Lower lobe of right lung (tissue), 2 donors: ENCODE data around the gene DST. TPM values are rescaled to one million over a fixed set of nuclear protein-coding genes. Genes with fewer than 3 reads are reported as not detected.

Experiments
- ATAC-seq, 2 donors: fragments of 200-7000 bp; cut with Tn5 transposase; one replicate each; pipeline ENCODE4 v1.9.1; 2020 to 2022; ENCODE audit warnings: mild to moderate bottlenecking in 2 of 2, moderate library complexity in 2 of 2
- DNase-seq: peaks from one replicate; pipeline ENCODE4 v3.0.0-alpha.2; 2020
- H3K27ac ChIP-seq: fragments of 200-600 bp; one replicate; pipeline ENCODE4 v1.8.0; 2022
- H3K27me3 ChIP-seq: fragments of 200-600 bp; one replicate; pipeline ENCODE4 v1.8.0; 2022; ENCODE audit warnings: low read depth
- H3K36me3 ChIP-seq: fragments of 200-600 bp; one replicate; pipeline ENCODE4 v1.8.0; 2022; ENCODE audit warnings: mild to moderate bottlenecking
- H3K4me1 ChIP-seq: fragments of 200-600 bp; one replicate; pipeline ENCODE4 v1.8.0; 2022
- H3K4me3 ChIP-seq: fragments of 200-600 bp; one replicate; pipeline ENCODE4 v1.8.0; 2022; ENCODE audit warnings: mild to moderate bottlenecking
- H3K9me3 ChIP-seq: fragments of 200-600 bp; one replicate; pipeline ENCODE4 v1.8.0; 2022
- intact Hi-C: fragments of 100-400 bp; cut with DNase I; formaldehyde crosslinking; loops from one replicate; pipeline ENCODE4 v1.11.0; 2022
- total RNA-seq: library from RNA; stranded (reverse); fragmentation: NEBNext Ultra II Directional; extraction: Animal tissue kit (Norgen Biotek cat#: 25700); gene quantifications from one replicate; pipeline ENCODE4 v1.2.1, GENCODE V29; 2021
- TF ChIP-seq, protein P1 (sequence below): fragments of 200-600 bp; IDR thresholded peaks from one replicate; pipeline ENCODE4 v1.8.0; 2022; ENCODE audit warnings: antibody characterized with exemption, mild to moderate bottlenecking
- donor health status: DM: no; HTN: yes; CAD: no; lungs with severe emphysema.

DST gene
- total RNA-seq, 1 donor from 2014 or later, result 327 TPM

DNA sequence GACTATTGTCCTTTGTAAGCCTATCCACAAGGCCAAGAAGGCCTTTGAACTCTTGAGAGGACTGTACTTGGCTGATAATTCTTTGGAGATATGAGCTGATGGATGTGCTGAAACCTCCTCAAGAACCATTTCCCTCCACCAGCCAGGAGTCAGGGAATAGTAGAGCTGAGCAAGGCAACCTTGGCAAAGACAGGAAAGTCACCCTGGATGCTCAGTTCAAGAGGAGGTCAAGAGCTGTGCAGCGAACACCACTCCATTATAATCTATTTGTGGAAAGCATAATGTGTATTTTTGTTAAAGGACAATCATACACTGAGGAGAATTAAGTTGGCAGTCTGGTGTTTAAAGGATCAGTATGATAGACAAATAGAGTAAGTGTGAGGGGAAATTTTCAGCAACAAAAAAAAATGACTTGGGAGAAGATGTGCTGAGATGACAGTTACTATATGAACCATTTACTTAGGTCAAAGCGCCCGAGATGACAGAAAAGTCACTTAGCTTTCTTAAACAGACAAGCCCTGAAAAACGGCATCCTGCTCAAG lies 218.1 kb downstream of the DST start:
- intact Hi-C loops, result no loop called here
- TF ChIP-seq, protein P1, sequence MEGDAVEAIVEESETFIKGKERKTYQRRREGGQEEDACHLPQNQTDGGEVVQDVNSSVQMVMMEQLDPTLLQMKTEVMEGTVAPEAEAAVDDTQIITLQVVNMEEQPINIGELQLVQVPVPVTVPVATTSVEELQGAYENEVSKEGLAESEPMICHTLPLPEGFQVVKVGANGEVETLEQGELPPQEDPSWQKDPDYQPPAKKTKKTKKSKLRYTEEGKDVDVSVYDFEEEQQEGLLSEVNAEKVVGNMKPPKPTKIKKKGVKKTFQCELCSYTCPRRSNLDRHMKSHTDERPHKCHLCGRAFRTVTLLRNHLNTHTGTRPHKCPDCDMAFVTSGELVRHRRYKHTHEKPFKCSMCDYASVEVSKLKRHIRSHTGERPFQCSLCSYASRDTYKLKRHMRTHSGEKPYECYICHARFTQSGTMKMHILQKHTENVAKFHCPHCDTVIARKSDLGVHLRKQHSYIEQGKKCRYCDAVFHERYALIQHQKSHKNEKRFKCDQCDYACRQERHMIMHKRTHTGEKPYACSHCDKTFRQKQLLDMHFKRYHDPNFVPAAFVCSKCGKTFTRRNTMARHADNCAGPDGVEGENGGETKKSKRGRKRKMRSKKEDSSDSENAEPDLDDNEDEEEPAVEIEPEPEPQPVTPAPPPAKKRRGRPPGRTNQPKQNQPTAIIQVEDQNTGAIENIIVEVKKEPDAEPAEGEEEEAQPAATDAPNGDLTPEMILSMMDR, result no peak
- H3K9me3 ChIP-seq, result no peaks in the 10 kb centered on the region
- no peak for ATAC-seq
- no peak overlapping the region for H3K27ac ChIP-seq
- no peaks in the 10 kb centered on the region for H3K4me1 ChIP-seq
- H3K27me3 ChIP-seq, result no peaks in the 10 kb centered on the region
- H3K4me3 ChIP-seq, result no peak overlapping the region
- no peak for DNase-seq
- H3K36me3 ChIP-seq, result no peaks in the 10 kb centered on the region

DNA sequence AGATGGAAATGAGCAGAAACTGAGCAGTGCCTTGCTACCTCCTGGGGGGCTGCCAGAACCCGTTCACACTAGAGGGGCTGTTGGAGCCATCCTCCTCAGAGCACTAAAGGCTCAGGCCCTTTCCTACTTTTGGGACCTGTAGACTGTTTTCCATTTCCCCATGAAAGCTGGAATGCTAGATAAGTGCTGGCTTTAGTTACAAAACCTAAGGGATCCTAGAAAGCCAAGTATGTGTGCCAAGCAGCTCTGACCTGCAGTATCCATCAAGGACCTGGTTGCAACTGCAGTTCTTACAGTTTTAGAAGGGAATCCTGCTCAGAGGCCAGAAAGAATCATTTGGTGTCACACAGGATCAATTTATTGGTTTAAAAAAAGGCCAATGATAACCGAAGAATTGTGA lies 218.6 kb downstream of the DST start:
- TF ChIP-seq, protein P1, result no peak
- Histone ChIP-seq H3K27me3 (no peaks in the 10 kb centered on the region), H3K27ac (no peak overlapping the region), H3K36me3 (no peaks in the 10 kb centered on the region), H3K4me1 (no peaks in the 10 kb centered on the region), H3K9me3 (no peaks in the 10 kb centered on the region), H3K4me3 (no peak overlapping the region)
- intact Hi-C loops, result no loop called here
- DNase-seq (no peak), ATAC-seq (no peak)

DNA sequence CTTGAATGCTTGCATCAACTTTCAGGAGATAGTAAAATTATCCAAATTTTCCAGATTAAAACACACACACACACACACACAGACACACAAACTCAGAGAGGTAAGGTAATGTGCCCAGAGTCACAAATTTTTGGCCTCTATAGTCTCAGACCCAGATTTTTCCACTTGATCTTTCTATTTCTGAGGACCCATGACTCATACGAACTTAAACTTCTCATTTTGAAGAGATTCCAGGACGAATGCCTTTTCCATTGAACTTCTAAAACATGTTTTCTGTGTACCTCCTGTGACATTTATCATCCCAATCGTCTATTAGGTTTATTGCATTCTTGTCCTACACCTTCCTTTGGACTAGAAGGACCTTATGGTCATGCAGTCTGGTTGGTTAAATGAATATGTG lies 222.4 kb downstream of the DST start:
- Histone ChIP-seq H3K27ac (no peak overlapping the region), H3K9me3 (no peaks in the 10 kb centered on the region), H3K36me3 (no peaks in the 10 kb centered on the region), H3K4me3 (no peak overlapping the region), H3K4me1 (no peaks in the 10 kb centered on the region), H3K27me3 (no peaks in the 10 kb centered on the region)
- DNase-seq (no peak), ATAC-seq (no peak)
- intact Hi-C loops, result no loop called here
- TF ChIP-seq, protein P1, result no peak

DNA sequence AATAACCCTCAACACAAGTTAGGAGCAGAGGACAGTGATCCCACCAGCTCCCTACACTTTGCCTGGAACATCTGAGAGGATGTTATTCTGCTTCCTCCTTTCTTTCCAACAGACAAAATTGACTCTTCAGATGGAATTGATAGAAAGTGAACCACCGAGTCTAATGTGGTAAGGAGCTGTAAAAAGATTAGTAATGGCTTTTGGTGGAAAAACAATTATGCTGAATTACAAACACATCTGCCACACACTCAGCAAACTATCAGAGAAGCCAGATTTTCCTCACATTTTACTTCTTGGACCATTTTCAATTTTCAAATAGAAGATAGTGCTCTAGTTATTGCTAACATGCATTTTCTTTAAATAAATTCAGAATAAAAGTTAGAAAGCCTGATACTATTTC lies 223.5 kb downstream of the DST start:
- H3K27ac ChIP-seq, result no peak overlapping the region
- no peaks in the 10 kb centered on the region for H3K4me1 ChIP-seq
- DNase-seq, result no peak
- H3K9me3 ChIP-seq, result no peaks in the 10 kb centered on the region
- no peak overlapping the region for H3K4me3 ChIP-seq
- intact Hi-C loops, result no loop called here
- TF ChIP-seq, protein P1, result no peak
- no peaks in the 10 kb centered on the region for H3K27me3 ChIP-seq
- ATAC-seq, result no peak
- H3K36me3 ChIP-seq, result no peaks in the 10 kb centered on the region

DNA sequence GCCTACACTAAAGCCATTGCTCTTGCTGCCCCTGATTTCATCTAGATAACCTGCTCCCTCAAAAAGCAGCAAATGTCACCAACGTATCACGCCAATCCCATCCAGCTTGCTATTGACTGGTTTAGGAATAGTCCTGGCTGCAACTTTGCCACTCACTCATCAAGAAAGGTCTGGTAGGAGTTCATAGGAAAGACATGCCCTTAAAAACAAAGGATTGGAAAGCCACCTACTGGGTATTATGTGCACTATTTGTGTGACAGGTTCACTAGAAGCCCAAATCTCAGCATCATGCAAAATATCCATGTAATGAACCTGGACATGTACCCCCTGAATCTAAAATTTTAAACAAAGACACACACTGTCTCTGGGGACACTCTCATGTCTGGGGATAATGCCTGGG lies 224.9 kb downstream of the DST start:
- H3K27me3 ChIP-seq, result no peaks in the 10 kb centered on the region
- no peaks in the 10 kb centered on the region for H3K4me1 ChIP-seq
- no peaks in the 10 kb centered on the region for H3K9me3 ChIP-seq
- TF ChIP-seq, protein P1, result no peak
- intact Hi-C loops, result no loop called here
- no peak for ATAC-seq
- no peak overlapping the region for H3K4me3 ChIP-seq
- no peak for DNase-seq
- H3K27ac ChIP-seq, result no peak overlapping the region
- H3K36me3 ChIP-seq, result no peaks in the 10 kb centered on the region

DNA sequence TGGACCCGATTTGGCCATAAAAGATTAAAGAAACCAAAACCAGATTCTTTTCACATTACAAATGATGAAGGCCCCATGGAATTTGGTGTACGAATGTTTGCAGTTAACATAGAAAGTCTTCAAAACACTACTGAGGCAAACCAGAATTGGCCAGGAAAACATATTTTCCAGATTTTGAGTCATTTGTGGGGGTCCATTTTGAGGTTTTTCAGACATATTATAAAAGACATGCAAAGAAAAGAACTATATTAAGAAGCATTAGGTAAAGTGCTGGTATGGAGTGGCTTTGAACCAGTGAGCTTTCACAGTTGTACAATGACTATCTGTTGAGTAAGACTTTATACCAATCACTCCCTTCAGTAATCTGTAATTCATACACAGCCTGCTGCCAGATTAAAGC lies 226.4 kb downstream of the DST start:
- Histone ChIP-seq H3K36me3 (no peaks in the 10 kb centered on the region), H3K9me3 (no peaks in the 10 kb centered on the region), H3K4me3 (no peak overlapping the region), H3K27me3 (no peaks in the 10 kb centered on the region), H3K27ac (no peak overlapping the region), H3K4me1 (no peaks in the 10 kb centered on the region)
- ATAC-seq, result no peak
- intact Hi-C loops, result no loop called here
- no peak for DNase-seq
- TF ChIP-seq, protein P1, result no peak
